ENCODE data around the gene XPO4. TPM values are rescaled to one million over a fixed set of nuclear protein-coding genes. Genes with fewer than 3 reads are reported as not detected.

Gene XPO4
- total and polyA plus RNA-seq, 2 donors (not counting 3 experiments of a cell fraction or from before 2014, with no cell fraction given): 6.0 to 22.5 TPM

DNA sequence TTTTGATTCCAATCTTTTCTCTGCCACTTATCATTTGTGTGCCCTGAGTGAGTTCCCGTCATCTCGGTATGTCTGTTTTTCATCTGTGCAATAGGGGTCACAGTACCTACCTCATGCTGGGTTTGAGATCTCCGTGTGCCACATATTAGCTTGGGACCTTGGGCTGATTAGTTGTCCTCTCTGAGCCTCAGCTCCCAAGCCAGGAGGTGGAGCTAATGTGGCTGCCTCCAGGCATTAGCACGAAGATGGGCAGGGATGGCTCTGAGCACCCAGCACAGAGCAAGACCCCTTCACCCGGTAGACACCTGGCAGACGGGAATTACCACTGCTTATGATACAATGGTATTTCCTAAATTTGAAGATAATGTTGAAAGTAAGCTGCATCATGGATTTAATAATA, 35.8 kb upstream of the XPO4 start:
- no peak overlapping the region for H2AFZ ChIP-seq (ENCODE audit: low read depth, low read length)
- H3K9ac ChIP-seq (replicated peaks; ENCODE audit: extremely low read depth, insufficient read depth, low read length): no peak overlapping the region
- H3K9me3 ChIP-seq (replicated peaks; ENCODE audit: control insufficient read depth, insufficient read depth, low read length): no peaks in the 10 kb centered on the region
- H3K27me3 ChIP-seq (ENCODE audit: control insufficient read depth in 2 of 2, insufficient read depth in 2 of 2, low read length in 2 of 2): no peaks in the 10 kb centered on the region
- H3K4me2 ChIP-seq (ENCODE audit: insufficient read depth, low read length): no peak overlapping the region
- no peak for TF ChIP-seq POLR2A (IDR thresholded peaks at IDR 0.05; ENCODE audit: low read depth, low read length)
- TF ChIP-seq, protein P1, sequence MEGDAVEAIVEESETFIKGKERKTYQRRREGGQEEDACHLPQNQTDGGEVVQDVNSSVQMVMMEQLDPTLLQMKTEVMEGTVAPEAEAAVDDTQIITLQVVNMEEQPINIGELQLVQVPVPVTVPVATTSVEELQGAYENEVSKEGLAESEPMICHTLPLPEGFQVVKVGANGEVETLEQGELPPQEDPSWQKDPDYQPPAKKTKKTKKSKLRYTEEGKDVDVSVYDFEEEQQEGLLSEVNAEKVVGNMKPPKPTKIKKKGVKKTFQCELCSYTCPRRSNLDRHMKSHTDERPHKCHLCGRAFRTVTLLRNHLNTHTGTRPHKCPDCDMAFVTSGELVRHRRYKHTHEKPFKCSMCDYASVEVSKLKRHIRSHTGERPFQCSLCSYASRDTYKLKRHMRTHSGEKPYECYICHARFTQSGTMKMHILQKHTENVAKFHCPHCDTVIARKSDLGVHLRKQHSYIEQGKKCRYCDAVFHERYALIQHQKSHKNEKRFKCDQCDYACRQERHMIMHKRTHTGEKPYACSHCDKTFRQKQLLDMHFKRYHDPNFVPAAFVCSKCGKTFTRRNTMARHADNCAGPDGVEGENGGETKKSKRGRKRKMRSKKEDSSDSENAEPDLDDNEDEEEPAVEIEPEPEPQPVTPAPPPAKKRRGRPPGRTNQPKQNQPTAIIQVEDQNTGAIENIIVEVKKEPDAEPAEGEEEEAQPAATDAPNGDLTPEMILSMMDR (IDR thresholded peaks at IDR 0.05; ENCODE audit: extremely low read depth in 1 of 2, insufficient read depth in 1 of 2, low read depth in 1 of 2, low read length in 2 of 2): no peak
- no peak for TF ChIP-seq FOS (IDR thresholded peaks at IDR 0.05; ENCODE audit: borderline replicate concordance, insufficient read depth, low read length)
- TF ChIP-seq, protein P2, sequence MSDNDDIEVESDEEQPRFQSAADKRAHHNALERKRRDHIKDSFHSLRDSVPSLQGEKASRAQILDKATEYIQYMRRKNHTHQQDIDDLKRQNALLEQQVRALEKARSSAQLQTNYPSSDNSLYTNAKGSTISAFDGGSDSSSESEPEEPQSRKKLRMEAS (IDR thresholded peaks at IDR 0.05; ENCODE audit: insufficient read depth, insufficient read length): no peak
- no peak for TF ChIP-seq EZH2 (IDR thresholded peaks at IDR 0.05; ENCODE audit: borderline replicate concordance, low read depth, low read length, severe bottlenecking)
- no peak for TF ChIP-seq POLR2AphosphoS5 (IDR thresholded peaks at IDR 0.05; ENCODE audit: insufficient read depth, low read depth, low read length)
- no peak for TF ChIP-seq GATA2 (IDR thresholded peaks at IDR 0.05; ENCODE audit: insufficient read depth, insufficient read length, low read depth, low read length)
- TF ChIP-seq MYC (IDR thresholded peaks at IDR 0.05; ENCODE audit: low read depth, low read length): no peak
- no peak for TF ChIP-seq JUN (IDR thresholded peaks at IDR 0.05; ENCODE audit: borderline replicate concordance, insufficient read depth, insufficient read length, low read depth)
- no peaks in the 10 kb centered on the region for H3K9me1 ChIP-seq (replicated peaks; ENCODE audit: control insufficient read depth, extremely low read depth, insufficient read depth, low read length)
- H3K4me3 ChIP-seq (replicated peaks in 1 of 3; ENCODE audit: insufficient read depth in 1 of 3, low read depth in 1 of 3, low read length in 3 of 3): no peak overlapping the region
- DNase-seq (ENCODE audit: low read depth, low spot score) (no peak), FAIRE-seq (no peak)
- H3K27ac ChIP-seq (ENCODE audit: insufficient read depth, low read depth, low read length): no peak overlapping the region
- H3K79me2 ChIP-seq (ENCODE audit: control insufficient read depth, insufficient read depth, low read length): no peaks in the 10 kb centered on the region
- no peaks in the 10 kb centered on the region for H4K20me1 ChIP-seq (replicated peaks; ENCODE audit: control insufficient read depth, extremely low read depth, insufficient read depth, low read length)
- ChIA-PET CTCF (interaction anchor here (1.0 kb wide), 1 partner anchor 13 kb away, joined by 3 read pairs; no protein-coding TSS in a partner anchor), POLR2A (no interaction called here)
- H3K36me3 ChIP-seq (ENCODE audit: control insufficient read depth in 2 of 2, extremely low read depth in 1 of 2, insufficient read depth in 2 of 2, low read length in 2 of 2): no peaks in the 10 kb centered on the region
- dilution Hi-C loops (cut with MboI; ENCODE audit: extremely low pct_ligation_motif_present, low sequenced_read_pairs) (no loop called here), intact Hi-C loops (cut with micrococcal nuclease) (no loop called here)
- no peaks in the 10 kb centered on the region for H3K4me1 ChIP-seq (ENCODE audit: control insufficient read depth, extremely low read depth, insufficient read depth, low read length)
- BruUV-seq (replicated peaks): no TSS peak

All from endothelial cell of umbilical vein (primary cell).